Endodermal cell (in vitro differentiated cells): Measurements from ENCODE around the gene GRM5. TPM values are rescaled to one million over a fixed set of nuclear protein-coding genes. Genes with fewer than 3 reads are reported as not detected.

Source experiments
- DNase-seq: peaks from one replicate; pipeline ENCODE4 v3.0.0-alpha.2; 2017
- H3K27ac ChIP-seq: 2 replicates; pipeline ENCODE4 v1.5.1; 2013; ENCODE audit warnings: mild to moderate bottlenecking, low read depth, low read length, moderate library complexity
- H3K27me3 ChIP-seq: 2 replicates; pipeline ENCODE4 v1.6.1; 2013; ENCODE audit warnings: mild to moderate bottlenecking, low read length, moderate library complexity; ENCODE audit not compliant: insufficient read depth, control insufficient read depth, poor library complexity, severe bottlenecking
- H3K36me3 ChIP-seq: 2 replicates; pipeline ENCODE4 v1.7.0; 2013; ENCODE audit warnings: mild to moderate bottlenecking, low read length, moderate library complexity; ENCODE audit not compliant: control insufficient read depth, insufficient read depth
- H3K4me1 ChIP-seq: one replicate; pipeline ENCODE4 v1.7.0; 2013; ENCODE audit warnings: low read length; ENCODE audit not compliant: control insufficient read depth, insufficient read depth
- H3K4me3 ChIP-seq: 2 replicates; pipeline ENCODE4 v1.5.1; 2013; ENCODE audit warnings: mild to moderate bottlenecking, low read length, moderate library complexity
- H3K9ac ChIP-seq: 2 replicates; pipeline ENCODE4 v1.6.1; 2013; ENCODE audit warnings: mild to moderate bottlenecking, low read length, moderate library complexity; ENCODE audit not compliant: poor library complexity, severe bottlenecking; ENCODE audit errors: extremely low read depth
- H3K9me3 ChIP-seq: 2 replicates; pipeline ENCODE4 v1.6.1; 2013; ENCODE audit warnings: mild to moderate bottlenecking, low read length, moderate library complexity; ENCODE audit not compliant: control insufficient read depth
- H3K27ac Mint-ChIP-seq: 2 replicates; pipeline ENCODE4 v1.8.0; 2020; ENCODE audit warnings: mixed read lengths
- H3K27me3 Mint-ChIP-seq: 2 replicates; pipeline ENCODE4 v1.8.0; 2021; ENCODE audit warnings: mild to moderate bottlenecking, mixed read lengths; ENCODE audit not compliant: insufficient read depth
- H3K36me3 Mint-ChIP-seq: 2 replicates; pipeline ENCODE4 v1.8.0; 2020; ENCODE audit warnings: low read depth, mixed read lengths
- H3K4me1 Mint-ChIP-seq: 2 replicates; pipeline ENCODE4 v1.8.0; 2020; ENCODE audit warnings: mixed read lengths
- H3K4me3 Mint-ChIP-seq: 2 replicates; pipeline ENCODE4 v1.8.0; 2020; ENCODE audit warnings: mild to moderate bottlenecking, moderate library complexity, mixed read lengths
- H3K9me3 Mint-ChIP-seq: 2 replicates; pipeline ENCODE4 v1.8.0; 2020; ENCODE audit warnings: mild to moderate bottlenecking, mixed read lengths
- WGBS, 2 experiments: methylation state at CpG; one replicate each; pipeline versions ENCODE4 v1.1.5 to v1.1.7; 2013; ENCODE audit warnings: missing lambda C conversion rate in 2 of 2, mixed read lengths in 1 of 2; ENCODE audit not compliant: insufficient coverage in 1 of 2, insufficient read length in 1 of 2; 5-methylcytosine and 5-hydroxymethylcytosine counted together
- total RNA-seq, 2 donors: library from RNA; stranded (reverse); fragmentation: NEBNext Ultra II Directional in 1 of 2; extraction: Animal tissue kit (Norgen Biotek cat#: 25700) in 1 of 2; gene quantifications; 2 replicates in 1 of 2; 3 replicates in 1 of 2; pipeline ENCODE4 v1.2.1, GENCODE V29; 2021
- TF ChIP-seq, protein P1 (sequence below): fragments of 200-600 bp; sonication (generic); conservative IDR thresholded peaks from 2 replicates; pipeline ENCODE4 v1.5.0; 2021; ENCODE audit warnings: antibody characterized with exemption, mild to moderate bottlenecking

The GRM5 gene
- total RNA-seq, 2 donors from 2014 or later: 0.07 to 0.09 TPM

DNA sequence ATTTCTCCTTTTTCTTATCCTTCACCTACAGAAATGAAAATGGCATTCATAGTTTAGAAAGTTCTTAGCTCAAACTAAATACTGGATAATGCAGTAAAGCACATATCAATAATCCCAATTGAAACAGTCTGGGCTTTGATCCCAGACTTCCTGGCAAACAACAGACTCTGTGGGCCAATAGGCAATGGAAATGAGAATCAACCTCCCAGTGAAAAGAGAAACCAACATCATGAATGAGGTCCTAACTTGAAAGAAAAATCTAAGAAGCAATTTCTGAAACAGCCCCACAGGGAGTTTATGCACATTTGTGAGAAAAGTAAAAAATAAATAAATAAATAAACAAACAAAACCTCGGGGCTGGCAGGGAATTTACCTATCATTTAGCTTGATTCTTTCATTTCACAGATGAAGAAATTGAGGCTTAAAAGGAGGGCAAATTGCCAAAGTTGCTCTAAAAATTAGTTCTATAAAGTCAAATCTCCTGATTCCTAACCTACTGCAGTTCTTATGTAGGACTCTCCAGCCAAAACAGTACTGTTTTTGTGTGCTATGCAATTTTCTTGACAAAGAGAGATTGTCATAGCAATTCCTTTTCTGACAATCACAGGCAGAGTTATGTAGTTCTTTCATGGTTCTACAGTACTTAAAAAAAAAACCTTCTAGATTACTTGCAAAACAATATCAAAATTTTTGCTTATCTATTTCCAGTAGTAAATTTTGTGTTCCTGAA, 265.8 kb downstream of the GRM5 start:
- H3K9ac ChIP-seq: no peak overlapping the region
- H3K4me3 Mint-ChIP-seq: no peak overlapping the region
- H3K27me3 Mint-ChIP-seq: no peaks in the 10 kb centered on the region
- 71 to 91% methylated on average over 1 of the region's 1 CpG for WGBS, 2 experiments
- TF ChIP-seq, protein P1, sequence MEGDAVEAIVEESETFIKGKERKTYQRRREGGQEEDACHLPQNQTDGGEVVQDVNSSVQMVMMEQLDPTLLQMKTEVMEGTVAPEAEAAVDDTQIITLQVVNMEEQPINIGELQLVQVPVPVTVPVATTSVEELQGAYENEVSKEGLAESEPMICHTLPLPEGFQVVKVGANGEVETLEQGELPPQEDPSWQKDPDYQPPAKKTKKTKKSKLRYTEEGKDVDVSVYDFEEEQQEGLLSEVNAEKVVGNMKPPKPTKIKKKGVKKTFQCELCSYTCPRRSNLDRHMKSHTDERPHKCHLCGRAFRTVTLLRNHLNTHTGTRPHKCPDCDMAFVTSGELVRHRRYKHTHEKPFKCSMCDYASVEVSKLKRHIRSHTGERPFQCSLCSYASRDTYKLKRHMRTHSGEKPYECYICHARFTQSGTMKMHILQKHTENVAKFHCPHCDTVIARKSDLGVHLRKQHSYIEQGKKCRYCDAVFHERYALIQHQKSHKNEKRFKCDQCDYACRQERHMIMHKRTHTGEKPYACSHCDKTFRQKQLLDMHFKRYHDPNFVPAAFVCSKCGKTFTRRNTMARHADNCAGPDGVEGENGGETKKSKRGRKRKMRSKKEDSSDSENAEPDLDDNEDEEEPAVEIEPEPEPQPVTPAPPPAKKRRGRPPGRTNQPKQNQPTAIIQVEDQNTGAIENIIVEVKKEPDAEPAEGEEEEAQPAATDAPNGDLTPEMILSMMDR: no peak
- H3K36me3 Mint-ChIP-seq: no peaks in the 10 kb centered on the region
- H3K4me1 ChIP-seq: no peaks in the 10 kb centered on the region
- no peak overlapping the region for H3K27ac ChIP-seq
- H3K4me3 ChIP-seq: no peak overlapping the region
- no peaks in the 10 kb centered on the region for H3K36me3 ChIP-seq
- no peaks in the 10 kb centered on the region for H3K27me3 ChIP-seq
- H3K27ac Mint-ChIP-seq: no peak overlapping the region
- H3K9me3 Mint-ChIP-seq: peaks cover 1% of the 10 kb centered on the region
- no peaks in the 10 kb centered on the region for H3K9me3 ChIP-seq
- H3K4me1 Mint-ChIP-seq: no peaks in the 10 kb centered on the region
- DNase-seq: no peak

DNA sequence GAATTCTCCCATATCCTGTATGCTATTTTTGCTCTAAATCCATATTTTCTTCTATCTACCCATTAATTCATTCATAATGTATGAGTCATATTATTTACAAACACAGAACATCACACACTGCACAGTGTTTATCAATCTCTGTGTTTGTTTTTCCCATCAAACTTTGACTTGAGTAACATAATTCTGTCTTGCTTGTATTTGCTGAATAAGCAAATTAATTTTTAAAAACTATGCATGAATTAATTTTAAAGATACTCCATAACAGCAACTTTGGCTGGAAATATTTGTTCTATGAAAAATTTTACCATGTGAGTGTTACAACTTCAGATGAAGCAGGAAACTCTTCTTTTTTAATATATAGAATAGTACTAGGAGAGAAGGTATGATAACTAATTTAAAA, 275.6 kb downstream of the GRM5 start:
- H3K27ac Mint-ChIP-seq: no peak overlapping the region
- Histone ChIP-seq H3K27ac (no peak overlapping the region), H3K9me3 (no peaks in the 10 kb centered on the region), H3K9ac (no peak overlapping the region), H3K36me3 (no peaks in the 10 kb centered on the region), H3K27me3 (no peaks in the 10 kb centered on the region), H3K4me1 (no peaks in the 10 kb centered on the region), H3K4me3 (no peak overlapping the region)
- H3K4me3 Mint-ChIP-seq: no peak overlapping the region
- H3K27me3 Mint-ChIP-seq: no peaks in the 10 kb centered on the region
- H3K9me3 Mint-ChIP-seq: no peaks in the 10 kb centered on the region
- no peaks in the 10 kb centered on the region for H3K36me3 Mint-ChIP-seq
- DNase-seq: no peak
- H3K4me1 Mint-ChIP-seq: no peaks in the 10 kb centered on the region
- TF ChIP-seq, protein P1: no peak

DNA sequence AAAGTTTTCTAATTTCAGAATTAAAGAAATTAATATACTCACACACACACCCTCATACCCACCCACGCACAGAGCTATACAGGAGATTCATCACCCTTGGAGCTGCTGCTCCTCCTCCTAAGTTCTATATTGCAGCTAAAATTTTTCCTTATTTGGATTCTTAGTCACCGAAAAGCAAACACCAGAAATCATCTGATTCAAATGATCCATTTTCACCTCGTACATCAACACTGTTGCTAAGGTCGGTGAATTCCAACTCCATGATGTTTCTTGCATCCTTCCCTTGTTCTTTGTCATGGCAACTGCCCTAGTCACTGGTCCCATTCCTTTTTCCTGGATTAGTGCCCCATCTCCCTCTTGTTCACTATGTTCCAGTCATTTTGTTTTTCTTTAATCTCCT, 286.2 kb downstream of the GRM5 start:
- no peak for DNase-seq
- H3K9me3 ChIP-seq: no peaks in the 10 kb centered on the region
- H3K27me3 Mint-ChIP-seq: no peaks in the 10 kb centered on the region
- no peaks in the 10 kb centered on the region for H3K36me3 ChIP-seq
- H3K4me1 Mint-ChIP-seq: peaks cover under 1% of the 10 kb centered on the region
- no peak overlapping the region for H3K9ac ChIP-seq
- H3K9me3 Mint-ChIP-seq: peaks cover 2% of the 10 kb centered on the region
- no peaks in the 10 kb centered on the region for H3K36me3 Mint-ChIP-seq
- no peaks in the 10 kb centered on the region for H3K4me1 ChIP-seq
- H3K27ac ChIP-seq: no peak overlapping the region
- 84 to 91% methylated on average over 4 of the region's 4 CpGs for WGBS, 2 experiments
- no peak overlapping the region for H3K27ac Mint-ChIP-seq
- TF ChIP-seq, protein P1: no peak
- no peak overlapping the region for H3K4me3 ChIP-seq
- no peak overlapping the region for H3K4me3 Mint-ChIP-seq
- H3K27me3 ChIP-seq: no peaks in the 10 kb centered on the region
